ENCODE results near the gene ACTA2.

GRCh38 chr10:88901206-88901983, 51.2 kb downstream of the ACTA2 start:
- TF ChIP-seq, protein P1, sequence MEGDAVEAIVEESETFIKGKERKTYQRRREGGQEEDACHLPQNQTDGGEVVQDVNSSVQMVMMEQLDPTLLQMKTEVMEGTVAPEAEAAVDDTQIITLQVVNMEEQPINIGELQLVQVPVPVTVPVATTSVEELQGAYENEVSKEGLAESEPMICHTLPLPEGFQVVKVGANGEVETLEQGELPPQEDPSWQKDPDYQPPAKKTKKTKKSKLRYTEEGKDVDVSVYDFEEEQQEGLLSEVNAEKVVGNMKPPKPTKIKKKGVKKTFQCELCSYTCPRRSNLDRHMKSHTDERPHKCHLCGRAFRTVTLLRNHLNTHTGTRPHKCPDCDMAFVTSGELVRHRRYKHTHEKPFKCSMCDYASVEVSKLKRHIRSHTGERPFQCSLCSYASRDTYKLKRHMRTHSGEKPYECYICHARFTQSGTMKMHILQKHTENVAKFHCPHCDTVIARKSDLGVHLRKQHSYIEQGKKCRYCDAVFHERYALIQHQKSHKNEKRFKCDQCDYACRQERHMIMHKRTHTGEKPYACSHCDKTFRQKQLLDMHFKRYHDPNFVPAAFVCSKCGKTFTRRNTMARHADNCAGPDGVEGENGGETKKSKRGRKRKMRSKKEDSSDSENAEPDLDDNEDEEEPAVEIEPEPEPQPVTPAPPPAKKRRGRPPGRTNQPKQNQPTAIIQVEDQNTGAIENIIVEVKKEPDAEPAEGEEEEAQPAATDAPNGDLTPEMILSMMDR (conservative IDR thresholded peaks at IDR 0.05; ENCODE audit: low read depth, low read length): no peak
- no peak for TF ChIP-seq EZH2 (IDR thresholded peaks at IDR 0.05; ENCODE audit: borderline replicate concordance, low read depth, low read length, poor library complexity, severe bottlenecking)

Data from A673 (cell line).